HepG2 (cell line): ENCODE data around the gene SLC16A9. TPM values are rescaled to one million over a fixed set of nuclear protein-coding genes. Genes with fewer than 3 reads are reported as not detected.

Experiments used
- ATAC-seq: fragments of 200-7000 bp; cut with Tn5 transposase; 3 replicates; pipeline ENCODE4 v1.9.1; 2020; ENCODE audit warnings: mild to moderate bottlenecking, moderate library complexity
- BruUV-seq: library from RNA; stranded (reverse); fragments of 400-500 nt; replicated peaks from 2 replicates; lab custom pipeline; 2021; lab: Mats Ljungman, UMichigan
- CTCF ChIA-PET: fragments of 300-600 bp; formaldehyde crosslinking; extraction: SDS; loops from one replicate; lab custom pipeline; 2021; ENCODE audit warnings: low total read pairs, inconsistent platforms, low intra/inter-chr PET ratio; lab: Yijun Ruan, JAX
- POLR2A ChIA-PET: fragments of 350-600 bp; sonication (Branson Sonifier 250); formaldehyde crosslinking; loops from one replicate; lab custom pipeline; 2020; ENCODE audit warnings: antibody characterized with exemption, inconsistent platforms; lab: Yijun Ruan, JAX
- DNase-seq: peaks from one replicate; pipeline ENCODE4 v3.0.0-alpha.2; 2015; ENCODE audit warnings: low spot score
- FAIRE-seq: peaks from 3 replicates; lab custom pipeline; 2011; peaks lifted over from hg19 to GRCh38; lab: Jason Lieb, UNC
- H2AFZ ChIP-seq: one replicate; pipeline ENCODE4 v1.6.1; 2011; ENCODE audit warnings: low read length, inconsistent platforms
- H3K27ac ChIP-seq: fragments of 300-600 bp; 3 replicates; pipeline ENCODE4 v1.8.0; 2011; ENCODE audit warnings: mixed run types, mild to moderate bottlenecking, mixed read lengths, low read length, inconsistent platforms; ENCODE audit not compliant: insufficient read depth; ENCODE audit errors: extremely low read length
- H3K27me3 ChIP-seq, 2 experiments: fragments of 200-600 bp in 1 of 2; 2 replicates in 1 of 2; 3 replicates in 1 of 2; pipeline versions ENCODE4 v1.6.0 to v1.8.0; 2011; ENCODE audit warnings: low read length in 2 of 2, mild to moderate bottlenecking in 2 of 2, moderate library complexity in 2 of 2, inconsistent platforms in 1 of 2; ENCODE audit not compliant: insufficient read depth in 2 of 2, control insufficient read depth in 1 of 2
- H3K36me3 ChIP-seq, 2 experiments: fragments of 200-600 bp in 1 of 2; replicated peaks in 1 of 2; 2 replicates in 1 of 2; 3 replicates in 1 of 2; pipeline versions ENCODE4 v1.5.1 to v1.8.0; 2011; ENCODE audit warnings: low read length in 2 of 2, inconsistent platforms in 1 of 2; ENCODE audit not compliant: insufficient read depth in 2 of 2, control insufficient read depth in 1 of 2
- H3K4me1 ChIP-seq: 2 replicates; pipeline ENCODE4 v1.5.1; 2012; ENCODE audit warnings: low read length, inconsistent platforms; ENCODE audit not compliant: insufficient read depth
- H3K4me2 ChIP-seq: 2 replicates; pipeline ENCODE4 v1.6.0; 2011; ENCODE audit warnings: low read depth, low read length, inconsistent platforms
- H3K4me3 ChIP-seq, 3 experiments: fragments of 200-600 bp in 1 of 3; sonication (generic), shearing (Covaris generic) in 1 of 3; replicated peaks in 1 of 3; 2 replicates each; pipeline ENCODE4 v1.5.1; 2011 to 2016; ENCODE audit warnings: low read length in 3 of 3, inconsistent platforms in 2 of 3, low read depth in 2 of 3, mild to moderate bottlenecking in 2 of 3, control low read depth in 1 of 3, mixed read lengths in 1 of 3; ENCODE audit not compliant: insufficient read depth in 1 of 3
- H3K79me2 ChIP-seq: one replicate; pipeline ENCODE4 v1.6.1; 2011; ENCODE audit warnings: low read length, inconsistent platforms; ENCODE audit not compliant: insufficient read depth
- H3K9ac ChIP-seq: 2 replicates; pipeline ENCODE4 v1.6.0; 2011; ENCODE audit warnings: mild to moderate bottlenecking, low read depth, low read length, inconsistent platforms; ENCODE audit not compliant: insufficient read depth
- H3K9me3 ChIP-seq: 2 replicates; pipeline ENCODE4 v1.5.1; 2012; ENCODE audit warnings: mild to moderate bottlenecking, low read length
- H4K20me1 ChIP-seq: 2 replicates; pipeline ENCODE4 v1.6.0; 2011; ENCODE audit warnings: inconsistent platforms, mild to moderate bottlenecking, low read length, moderate library complexity; ENCODE audit not compliant: insufficient read depth
- ADNP ChIP-seq: sonication (generic); formaldehyde crosslinking; IDR thresholded peaks from 2 replicates; pipeline ENCODE4 v1.4.0; 2020; ENCODE audit warnings: missing genetic modification reagents
- ISX ChIP-seq: sonication (generic); formaldehyde crosslinking; conservative IDR thresholded peaks from 2 replicates; pipeline ENCODE4 v1.5.0; 2020; ENCODE audit warnings: missing genetic modification reagents
- PHF20 ChIP-seq: sonication (generic); formaldehyde crosslinking; IDR thresholded peaks from 2 replicates; pipeline ENCODE4 v1.5.0; 2020; ENCODE audit warnings: mild to moderate bottlenecking, missing genetic modification reagents
- XRCC5 ChIP-seq: fragments of 200-400 bp; formaldehyde crosslinking; optimal IDR thresholded peaks from 2 replicates; pipeline ENCODE3; 2017; ENCODE audit warnings: mild to moderate bottlenecking, low read length
- ZNF432 ChIP-seq: sonication (generic); formaldehyde crosslinking; IDR thresholded peaks from 2 replicates; pipeline ENCODE4 v1.5.0; 2020; ENCODE audit warnings: missing genetic modification reagents, mild to moderate bottlenecking, borderline replicate concordance
- ZNF782 ChIP-seq: sonication (generic); formaldehyde crosslinking; IDR thresholded peaks from 2 replicates; pipeline ENCODE4 v1.4.0; 2020; ENCODE audit warnings: missing genetic modification reagents, mild to moderate bottlenecking, borderline replicate concordance
- WGBS: methylation state at CpG from one replicate; pipeline ENCODE4 v1.1.6; 2017; ENCODE audit warnings: low lambda C conversion rate; 5-methylcytosine and 5-hydroxymethylcytosine counted together
- in situ Hi-C: cut with HindIII; loops from 2 replicates; pipeline ENCODE4 v1.10.0; 2017; ENCODE audit warnings: low pct_unique_long_range_greater_than_20kb; ENCODE audit not compliant: extremely low pct_ligation_motif_present
- intact Hi-C: fragments of 100-400 bp; cut with micrococcal nuclease; formaldehyde crosslinking; loops from one replicate; pipeline ENCODE4 v1.10.0; 2022; ENCODE audit not compliant: unreplicated experiment
- polyA plus RNA-seq, 8 experiments: library from polyadenylated mRNA; depleted of rRNA in 3 of 8; stranded (reverse) in 7 of 8; unstranded in 1 of 8; fragments of >200 nt; fragmentation: Illumina TruSeq in 4 of 8; extraction: Trizol in 4 of 8; gene quantifications; 2 replicates each; pipeline versions ENCODE4 v1.2.1 to v1.2.3, GENCODE V29; 2011 to 2016; ENCODE audit warnings: low read depth in 4 of 8, missing spikeins in 1 of 8, mixed read lengths in 1 of 8; ENCODE audit not compliant: insufficient read depth in 1 of 8
- total RNA-seq, 5 experiments: library from RNA; depleted of rRNA; stranded (reverse); fragments of >200 nt; fragmentation: Illumina TruSeq; extraction: Trizol; gene quantifications; 2 replicates each; pipeline ENCODE4 v1.2.3, GENCODE V29; 2016; ENCODE audit warnings: low read depth in 1 of 5
- TF ChIP-seq, protein P1 (sequence below): sonication (generic); formaldehyde crosslinking; IDR thresholded peaks from 2 replicates; pipeline ENCODE4 v1.4.0; 2020; ENCODE audit warnings: missing genetic modification reagents, borderline replicate concordance
- TF ChIP-seq, protein P2 (sequence below): sonication (generic); formaldehyde crosslinking; IDR thresholded peaks from 2 replicates; pipeline ENCODE4 v1.4.0; 2020; ENCODE audit warnings: missing genetic modification reagents
- TF ChIP-seq, protein P3 (sequence below): sonication (generic); formaldehyde crosslinking; IDR thresholded peaks from 2 replicates; pipeline ENCODE4 v1.8.0; 2022; ENCODE audit warnings: low read depth, missing genetic modification reagents
- TF ChIP-seq, protein P4 (sequence below): IDR thresholded peaks from 2 replicates; pipeline ENCODE4 v1.6.1; 2016; ENCODE audit warnings: low read depth, borderline replicate concordance

SLC16A9 gene
- total and polyA plus RNA-seq, 2 of the 13 experiments (the other 11 are each of a cell fraction or from before 2014, with no cell fraction given): 0.01 to 0.09 TPM

DNA sequence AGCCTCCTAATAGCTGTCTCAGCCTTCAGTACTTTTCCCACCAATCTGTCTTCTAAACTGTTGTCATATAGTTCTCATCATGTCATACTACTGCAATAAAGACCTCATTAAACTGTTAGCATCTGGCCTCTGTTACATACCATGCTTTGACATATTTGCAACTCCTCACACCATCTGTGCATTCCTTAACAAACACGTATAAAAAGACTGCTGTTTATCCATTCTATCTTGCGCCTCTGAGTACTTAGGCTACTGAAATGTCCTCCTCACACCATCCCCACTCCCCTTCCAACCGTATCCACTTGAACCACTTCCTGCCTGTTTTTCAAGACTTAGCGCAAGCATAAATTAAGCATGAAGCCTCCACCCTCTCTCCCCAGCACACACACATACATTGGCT, 41.6 kb downstream of the SLC16A9 start:
- FAIRE-seq: no peak
- 59% methylated on average over 4 of the region's 4 CpGs for WGBS

More for the DNA sequence above, 41.6 kb downstream of the SLC16A9 start:
- ATAC-seq: no peak
- no peak for TF ChIP-seq ZNF432
- no peak for TF ChIP-seq PHF20 (CRISPR knock-in tag)
- TF ChIP-seq, protein P1, sequence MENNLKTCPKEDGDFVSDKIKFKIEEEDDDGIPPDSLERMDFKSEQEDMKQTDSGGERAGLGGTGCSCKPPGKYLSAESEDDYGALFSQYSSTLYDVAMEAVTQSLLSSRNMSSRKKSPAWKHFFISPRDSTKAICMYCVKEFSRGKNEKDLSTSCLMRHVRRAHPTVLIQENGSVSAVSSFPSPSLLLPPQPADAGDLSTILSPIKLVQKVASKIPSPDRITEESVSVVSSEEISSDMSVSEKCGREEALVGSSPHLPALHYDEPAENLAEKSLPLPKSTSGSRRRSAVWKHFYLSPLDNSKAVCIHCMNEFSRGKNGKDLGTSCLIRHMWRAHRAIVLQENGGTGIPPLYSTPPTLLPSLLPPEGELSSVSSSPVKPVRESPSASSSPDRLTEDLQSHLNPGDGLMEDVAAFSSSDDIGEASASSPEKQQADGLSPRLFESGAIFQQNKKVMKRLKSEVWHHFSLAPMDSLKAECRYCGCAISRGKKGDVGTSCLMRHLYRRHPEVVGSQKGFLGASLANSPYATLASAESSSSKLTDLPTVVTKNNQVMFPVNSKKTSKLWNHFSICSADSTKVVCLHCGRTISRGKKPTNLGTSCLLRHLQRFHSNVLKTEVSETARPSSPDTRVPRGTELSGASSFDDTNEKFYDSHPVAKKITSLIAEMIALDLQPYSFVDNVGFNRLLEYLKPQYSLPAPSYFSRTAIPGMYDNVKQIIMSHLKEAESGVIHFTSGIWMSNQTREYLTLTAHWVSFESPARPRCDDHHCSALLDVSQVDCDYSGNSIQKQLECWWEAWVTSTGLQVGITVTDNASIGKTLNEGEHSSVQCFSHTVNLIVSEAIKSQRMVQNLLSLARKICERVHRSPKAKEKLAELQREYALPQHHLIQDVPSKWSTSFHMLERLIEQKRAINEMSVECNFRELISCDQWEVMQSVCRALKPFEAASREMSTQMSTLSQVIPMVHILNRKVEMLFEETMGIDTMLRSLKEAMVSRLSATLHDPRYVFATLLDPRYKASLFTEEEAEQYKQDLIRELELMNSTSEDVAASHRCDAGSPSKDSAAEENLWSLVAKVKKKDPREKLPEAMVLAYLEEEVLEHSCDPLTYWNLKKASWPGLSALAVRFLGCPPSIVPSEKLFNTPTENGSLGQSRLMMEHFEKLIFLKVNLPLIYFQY (CRISPR knock-in tag): no peak
- no peak for TF ChIP-seq ISX (CRISPR knock-in tag)
- TF ChIP-seq XRCC5: no peak
- TF ChIP-seq, protein P2, sequence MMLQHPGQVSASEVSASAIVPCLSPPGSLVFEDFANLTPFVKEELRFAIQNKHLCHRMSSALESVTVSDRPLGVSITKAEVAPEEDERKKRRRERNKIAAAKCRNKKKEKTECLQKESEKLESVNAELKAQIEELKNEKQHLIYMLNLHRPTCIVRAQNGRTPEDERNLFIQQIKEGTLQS (CRISPR knock-in tag): no peak
- TF ChIP-seq, protein P3, sequence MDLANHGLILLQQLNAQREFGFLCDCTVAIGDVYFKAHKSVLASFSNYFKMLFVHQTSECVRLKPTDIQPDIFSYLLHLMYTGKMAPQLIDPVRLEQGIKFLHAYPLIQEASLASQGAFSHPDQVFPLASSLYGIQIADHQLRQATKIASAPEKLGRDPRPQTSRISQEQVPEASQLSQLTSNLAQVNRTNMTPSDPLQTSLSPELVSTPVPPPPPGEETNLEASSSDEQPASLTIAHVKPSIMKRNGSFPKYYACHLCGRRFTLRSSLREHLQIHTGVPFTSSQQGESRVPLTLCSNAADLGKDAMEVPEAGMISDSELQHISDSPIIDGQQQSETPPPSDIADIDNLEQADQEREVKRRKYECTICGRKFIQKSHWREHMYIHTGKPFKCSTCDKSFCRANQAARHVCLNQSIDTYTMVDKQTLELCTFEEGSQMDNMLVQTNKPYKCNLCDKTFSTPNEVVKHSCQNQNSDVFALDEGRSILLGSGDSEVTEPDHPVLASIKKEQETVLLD (CRISPR knock-in tag): no peak
- TF ChIP-seq, protein P4, sequence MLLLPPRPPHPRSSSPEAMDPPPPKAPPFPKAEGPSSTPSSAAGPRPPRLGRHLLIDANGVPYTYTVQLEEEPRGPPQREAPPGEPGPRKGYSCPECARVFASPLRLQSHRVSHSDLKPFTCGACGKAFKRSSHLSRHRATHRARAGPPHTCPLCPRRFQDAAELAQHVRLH (CRISPR knock-in tag): no peak
- TF ChIP-seq ZNF782 (CRISPR knock-in tag): no peak
- no peak for TF ChIP-seq ADNP
- 0 out of 5 replicates have a peak, but pooled peaks cover 0 to 3% of the 10 kb centered on the region in 2 experiments for H3K27me3 ChIP-seq
- no TSS peak for BruUV-seq
- no peaks in the 10 kb centered on the region for H3K36me3 ChIP-seq
- no peaks in the 10 kb centered on the region for H3K79me2 ChIP-seq
- intact Hi-C loops: no loop called here
- H3K9ac ChIP-seq: no peak overlapping the region
- H3K4me2 ChIP-seq: no peak overlapping the region
- CTCF ChIA-PET: no interaction called here
- H3K9me3 ChIP-seq: no peaks in the 10 kb centered on the region
- H4K20me1 ChIP-seq: no peaks in the 10 kb centered on the region
- H2AFZ ChIP-seq: no peak overlapping the region
- DNase-seq: no peak
- no peak overlapping the region for H3K4me3 ChIP-seq
- no peaks in the 10 kb centered on the region for H3K4me1 ChIP-seq
- POLR2A ChIA-PET: no interaction called here
- no peak overlapping the region for H3K27ac ChIP-seq
- in situ Hi-C loops: no loop called here
